ENCODE results near the gene CACNA1C. TPM values are rescaled to one million over a fixed set of nuclear protein-coding genes. Genes with fewer than 3 reads are reported as not detected.
"Not testable (repeated sequence)": the region's sequence is repeated elsewhere in the genome, so short reads cannot be mapped to it uniquely, and the experiment has no call there.

CACNA1C gene
- total RNA-seq, 1 experiment from 2014 or later: 1.8 TPM

GRCh38 chr12:2110849-2111566 is 58.2 kb downstream of the CACNA1C start:
- DNase-seq (ENCODE audit: low read depth): no peak

- no peak for DNase-seq (ENCODE audit: low read depth)
These were observed 59.0 kb downstream of the CACNA1C start for GRCh38 chr12:2111826-2112225.

GRCh38 chr12:2112401-2112800 is 59.6 kb downstream of the CACNA1C start:
- no peak for DNase-seq (ENCODE audit: low read depth)

GRCh38 chr12:2113119-2113912 is 60.5 kb downstream of the CACNA1C start:
- no peak for DNase-seq (ENCODE audit: low read depth)

- DNase-seq (ENCODE audit: low read depth): no peak
These were observed 61.3 kb downstream of the CACNA1C start for GRCh38 chr12:2114071-2114470.

- DNase-seq (ENCODE audit: low read depth): no peak
These were observed 62.5 kb downstream of the CACNA1C start for GRCh38 chr12:2115101-2115845.

- no peak for DNase-seq (ENCODE audit: low read depth)
These were observed 64.8 kb downstream of the CACNA1C start for GRCh38 chr12:2117541-2117940.

- no peak for DNase-seq (ENCODE audit: low read depth)
These were observed 65.3 kb downstream of the CACNA1C start for GRCh38 chr12:2118061-2118460.

GRCh38 chr12:2118481-2119255 is 65.9 kb downstream of the CACNA1C start:
- DNase-seq (ENCODE audit: low read depth): no peak

GRCh38 chr12:2119266-2119665 is 66.5 kb downstream of the CACNA1C start:
- no peak for DNase-seq (ENCODE audit: low read depth)

GRCh38 chr12:2120982-2121758 is 68.4 kb downstream of the CACNA1C start:
- DNase-seq (ENCODE audit: low read depth): no peak

- DNase-seq (ENCODE audit: low read depth): no peak
These were observed 71.8 kb downstream of the CACNA1C start for GRCh38 chr12:2124466-2125023.

GRCh38 chr12:2125651-2126522 is 73.1 kb downstream of the CACNA1C start:
- DNase-seq (ENCODE audit: low read depth): no peak

GRCh38 chr12:2126676-2127406 is 74.1 kb downstream of the CACNA1C start:
- DNase-seq (ENCODE audit: low read depth): no peak

GRCh38 chr12:2129076-2129475 is 76.3 kb downstream of the CACNA1C start:
- peak; percentile 79 for DNase-seq (ENCODE audit: low read depth)

- DNase-seq (ENCODE audit: low read depth): not testable (repeated sequence)
These were observed 83.1 kb downstream of the CACNA1C start for GRCh38 chr12:2135661-2136418.

- DNase-seq (ENCODE audit: low read depth): no peak
These were observed 84.1 kb downstream of the CACNA1C start for GRCh38 chr12:2136901-2137300.

- no peak for DNase-seq (ENCODE audit: low read depth)
These were observed 84.9 kb downstream of the CACNA1C start for GRCh38 chr12:2137711-2138110.
